Peyer's patch (tissue), 4 donors: ENCODE measurements around the gene HDAC1. TPM values are rescaled to one million over a fixed set of nuclear protein-coding genes. Genes with fewer than 3 reads are reported as not detected.
A peak's percentile ranks its signal among the peaks of the same experiment; 100 is the strongest.

Source experiments
- DNase-seq, 3 donors: peaks; one replicate each; pipeline ENCODE4 v3.0.0-alpha.2; 2017 to 2019
- H3K27ac ChIP-seq, 4 donors: fragments of 200-600 bp; sonication (generic); one replicate each; pipeline ENCODE4 v1.5.1; 2016 to 2019
- H3K27me3 ChIP-seq, 2 donors: fragments of 200-600 bp; sonication (generic); one replicate each; pipeline ENCODE4 v1.5.1; 2019
- H3K36me3 ChIP-seq, 3 donors: fragments of 200-600 bp; sonication (generic); one replicate each; pipeline ENCODE4 v1.5.1; 2016 to 2019
- H3K4me1 ChIP-seq, 4 donors: fragments of 200-600 bp; sonication (generic); one replicate each; pipeline ENCODE4 v1.5.1; 2016 to 2019
- H3K4me3 ChIP-seq, 4 donors: fragments of 200-600 bp; sonication (generic); 1 replicate in 3 of 4; 2 replicates in 1 of 4; pipeline ENCODE4 v1.5.1; 2016 to 2019; ENCODE audit warnings: mild to moderate bottlenecking in 1 of 4
- H3K9me3 ChIP-seq, 4 donors: fragments of 200-600 bp; sonication (generic); one replicate each; pipeline ENCODE4 v1.5.1; 2016 to 2019; ENCODE audit warnings: mild to moderate bottlenecking in 1 of 4
- CTCF ChIP-seq, 6 experiments: fragments of 450-650 bp in 4 of 6; fragments of 200-600 bp in 2 of 6; sonication (generic) in 1 of 6; IDR thresholded peaks; one replicate each; pipeline ENCODE4 v1.5.1; 2017 to 2019; ENCODE audit warnings: antibody characterized with exemption in 6 of 6, mild to moderate bottlenecking in 3 of 6, moderate library complexity in 1 of 6
- POLR2A ChIP-seq, 2 donors: fragments of 450-650 bp; IDR thresholded peaks; one replicate each; pipeline ENCODE4 v1.5.1; 2017; ENCODE audit warnings: antibody characterized with exemption in 2 of 2, mild to moderate bottlenecking in 2 of 2, moderate library complexity in 2 of 2
- total RNA-seq, 4 donors: library from RNA; depleted of rRNA; stranded (reverse); fragments of >200 nt; gene quantifications; one replicate each; pipeline ENCODE4 v1.1.0, GENCODE V29; 2016

The HDAC1 gene
- total RNA-seq, 4 donors from 2014 or later: 93.0 to 147 (median 122) TPM

DNA sequence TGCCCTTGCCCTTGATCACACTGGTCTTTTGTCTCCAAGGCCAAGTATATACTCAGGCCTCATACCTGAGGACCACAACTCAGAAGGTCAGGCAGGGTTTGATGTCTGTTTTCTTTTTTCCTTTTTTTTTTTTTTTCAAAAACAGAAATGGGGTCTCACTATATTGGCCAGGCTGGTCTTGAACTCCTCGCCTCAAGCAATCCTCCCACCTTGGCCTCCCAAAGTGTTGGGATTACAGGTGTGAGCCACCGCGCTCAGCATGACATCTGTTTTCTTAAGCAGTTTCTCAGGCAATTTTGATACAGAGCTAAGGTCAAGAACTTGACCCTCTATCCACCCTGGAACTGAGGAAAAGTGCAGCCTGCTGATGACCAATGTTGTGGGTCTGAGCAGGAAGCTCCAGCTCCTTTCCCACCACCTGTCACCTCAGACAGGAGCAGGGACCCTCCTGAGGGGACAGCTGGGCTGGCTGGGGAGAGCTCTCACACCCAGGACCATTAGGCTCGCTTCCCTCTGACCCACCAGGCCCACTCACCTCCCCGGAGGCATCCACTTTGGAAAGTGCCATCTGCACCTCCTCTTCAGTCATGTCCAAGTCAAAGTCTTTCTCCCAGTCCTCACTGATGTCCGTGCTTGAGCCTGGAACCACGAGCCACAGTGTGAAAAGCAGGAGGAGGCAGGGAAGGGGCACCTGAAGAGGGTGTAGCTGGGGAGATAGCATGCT lies 76.2 kb downstream of the HDAC1 start:
- H3K4me3 ChIP-seq: no peak overlapping the region
- no peaks in the 10 kb centered on the region for H3K4me1 ChIP-seq
- H3K36me3 ChIP-seq: peaks cover 0 to 76% (median 0%) of the 10 kb centered on the region in 3 donors
- no peak for DNase-seq
- no peak for TF ChIP-seq CTCF (IDR thresholded peaks at IDR 0.05)
- no peak for TF ChIP-seq POLR2A (IDR thresholded peaks at IDR 0.05)
- H3K27ac ChIP-seq: no peak overlapping the region
- H3K9me3 ChIP-seq: no peaks in the 10 kb centered on the region
- no peaks in the 10 kb centered on the region for H3K27me3 ChIP-seq

- no peaks in the 10 kb centered on the region for H3K9me3 ChIP-seq
- no peak overlapping the region for H3K4me3 ChIP-seq
- H3K27me3 ChIP-seq: no peaks in the 10 kb centered on the region
- H3K27ac ChIP-seq: no peak overlapping the region
- H3K4me1 ChIP-seq: no peaks in the 10 kb centered on the region
- TF ChIP-seq POLR2A (IDR thresholded peaks at IDR 0.05): no peak
- peak in 4 of 6 experiments; percentile 4 to 28 (median 20) for TF ChIP-seq CTCF (IDR thresholded peaks at IDR 0.05)
- peaks cover 0 to 83% (median 0%) of the 10 kb centered on the region in 3 donors for H3K36me3 ChIP-seq
- peak in 2 of 3 donors; percentile 62 to 78 for DNase-seq
Observed at GRCh38 chr1:32372149-32372756, 80.4 kb downstream of the HDAC1 start.

DNA sequence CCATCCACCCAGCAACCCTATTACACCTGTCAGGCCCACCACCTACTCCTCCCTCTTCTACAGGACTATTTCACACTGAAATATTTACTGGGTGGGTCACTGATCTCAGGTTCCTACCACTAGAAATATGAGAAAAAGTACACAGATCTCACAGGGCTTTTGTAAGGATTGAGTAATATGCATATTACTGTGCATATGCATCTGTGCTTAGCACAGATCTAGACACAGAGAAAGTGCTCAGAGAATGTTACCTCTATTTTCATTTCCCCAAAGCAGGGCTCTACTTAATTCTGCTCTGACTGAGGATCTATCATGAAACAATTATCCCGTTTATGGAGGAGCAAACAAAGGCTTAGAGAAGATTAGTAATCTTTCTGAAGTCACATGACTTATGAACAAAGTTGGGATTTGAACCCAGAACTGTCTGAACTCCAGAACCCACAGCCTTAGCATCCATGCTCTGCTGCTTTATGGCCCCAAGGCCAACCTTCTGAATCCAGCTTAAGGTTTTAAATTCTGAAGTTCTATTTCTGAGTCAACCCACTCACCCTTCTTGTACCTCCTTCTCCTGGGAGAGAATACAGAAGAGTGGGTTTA lies 82.2 kb downstream of the HDAC1 start:
- no peak for DNase-seq
- no peaks in the 10 kb centered on the region for H3K27me3 ChIP-seq
- no peak overlapping the region for H3K4me3 ChIP-seq
- no peak for TF ChIP-seq CTCF (IDR thresholded peaks at IDR 0.05)
- no peak for TF ChIP-seq POLR2A (IDR thresholded peaks at IDR 0.05)
- H3K4me1 ChIP-seq: no peaks in the 10 kb centered on the region
- no peaks in the 10 kb centered on the region for H3K9me3 ChIP-seq
- no peak overlapping the region for H3K27ac ChIP-seq
- peaks cover 0 to 83% (median 0%) of the 10 kb centered on the region in 3 donors for H3K36me3 ChIP-seq

DNA sequence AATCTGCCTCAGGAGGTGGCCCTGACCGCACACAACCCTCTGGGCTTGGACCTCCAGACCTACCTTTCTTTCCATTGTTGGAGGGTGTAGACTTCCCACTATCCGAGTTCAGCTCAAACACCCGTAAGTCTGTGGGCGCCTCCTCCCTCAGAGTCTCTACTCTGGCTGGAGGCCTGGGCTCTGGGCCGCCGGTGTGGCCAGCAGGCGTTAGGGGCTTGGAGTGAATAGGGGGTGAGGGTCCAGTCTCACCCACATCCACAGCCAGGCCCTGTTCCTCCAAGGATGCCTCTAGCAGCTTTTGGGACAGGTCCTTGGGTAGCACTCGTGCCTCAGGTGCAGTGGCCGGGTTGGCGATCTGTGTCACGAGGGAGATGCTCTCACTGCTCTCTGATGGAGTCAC lies 84.3 kb downstream of the HDAC1 start:
- Histone ChIP-seq H3K4me1 (no peaks in the 10 kb centered on the region), H3K9me3 (no peaks in the 10 kb centered on the region), H3K27ac (no peak overlapping the region), H3K4me3 (no peak overlapping the region), H3K27me3 (no peaks in the 10 kb centered on the region), H3K36me3 (peaks cover 0 to 97% (median 0%) of the 10 kb centered on the region in 3 donors)
- DNase-seq: no peak
- TF ChIP-seq POLR2A (IDR thresholded peaks at IDR 0.05) (no peak), CTCF (IDR thresholded peaks at IDR 0.05) (no peak)

GRCh38 chr1:32377541-32378220 lies 85.8 kb downstream of the HDAC1 start:
- no peak overlapping the region for H3K27ac ChIP-seq
- H3K36me3 ChIP-seq: peaks cover 0 to 99% (median 0%) of the 10 kb centered on the region in 3 donors
- no peaks in the 10 kb centered on the region for H3K4me1 ChIP-seq
- no peak overlapping the region for H3K4me3 ChIP-seq
- no peak for DNase-seq
- no peaks in the 10 kb centered on the region for H3K27me3 ChIP-seq
- TF ChIP-seq POLR2A (IDR thresholded peaks at IDR 0.05) (no peak), CTCF (IDR thresholded peaks at IDR 0.05) (no peak)
- H3K9me3 ChIP-seq: no peaks in the 10 kb centered on the region
